ENCODE data around the gene NTRK1.

The NTRK1 gene

GRCh38 chr1:156899956-156900718 is 39.5 kb downstream of the NTRK1 start:
- H3K4me3 ChIP-seq (ENCODE audit: low read depth, low read length), result no peak overlapping the region
- TF ChIP-seq, protein P1, sequence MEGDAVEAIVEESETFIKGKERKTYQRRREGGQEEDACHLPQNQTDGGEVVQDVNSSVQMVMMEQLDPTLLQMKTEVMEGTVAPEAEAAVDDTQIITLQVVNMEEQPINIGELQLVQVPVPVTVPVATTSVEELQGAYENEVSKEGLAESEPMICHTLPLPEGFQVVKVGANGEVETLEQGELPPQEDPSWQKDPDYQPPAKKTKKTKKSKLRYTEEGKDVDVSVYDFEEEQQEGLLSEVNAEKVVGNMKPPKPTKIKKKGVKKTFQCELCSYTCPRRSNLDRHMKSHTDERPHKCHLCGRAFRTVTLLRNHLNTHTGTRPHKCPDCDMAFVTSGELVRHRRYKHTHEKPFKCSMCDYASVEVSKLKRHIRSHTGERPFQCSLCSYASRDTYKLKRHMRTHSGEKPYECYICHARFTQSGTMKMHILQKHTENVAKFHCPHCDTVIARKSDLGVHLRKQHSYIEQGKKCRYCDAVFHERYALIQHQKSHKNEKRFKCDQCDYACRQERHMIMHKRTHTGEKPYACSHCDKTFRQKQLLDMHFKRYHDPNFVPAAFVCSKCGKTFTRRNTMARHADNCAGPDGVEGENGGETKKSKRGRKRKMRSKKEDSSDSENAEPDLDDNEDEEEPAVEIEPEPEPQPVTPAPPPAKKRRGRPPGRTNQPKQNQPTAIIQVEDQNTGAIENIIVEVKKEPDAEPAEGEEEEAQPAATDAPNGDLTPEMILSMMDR (IDR thresholded peaks at IDR 0.05; ENCODE audit: control insufficient read depth, extremely low read depth, insufficient read depth), result no peak
- no peak for DNase-seq (ENCODE audit: low read depth)

GRCh38 chr1:156900896-156901589 is 40.4 kb downstream of the NTRK1 start:
- H3K4me3 ChIP-seq (ENCODE audit: low read depth, low read length), result no peak overlapping the region
- no peak for DNase-seq (ENCODE audit: low read depth)
- TF ChIP-seq, protein P1 (IDR thresholded peaks at IDR 0.05; ENCODE audit: control insufficient read depth, extremely low read depth, insufficient read depth), result no peak

DNA sequence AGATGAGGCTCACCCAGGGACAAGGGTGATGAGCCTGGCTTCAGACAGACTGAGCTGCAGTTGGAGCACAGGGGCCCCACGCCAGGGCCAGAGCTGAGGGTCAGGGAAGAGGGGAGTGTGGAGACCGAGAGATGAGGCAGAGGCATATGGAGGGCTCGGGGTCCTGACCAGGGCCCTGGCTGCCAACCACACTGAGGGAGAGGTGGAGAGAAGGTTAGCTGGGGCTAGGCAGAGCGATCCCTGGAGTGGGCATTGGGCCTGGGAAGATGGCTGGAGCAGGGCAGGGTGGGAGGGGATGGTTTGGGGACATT is 40.9 kb downstream of the NTRK1 start:
- TF ChIP-seq, protein P1 (IDR thresholded peaks at IDR 0.05; ENCODE audit: control insufficient read depth, extremely low read depth, insufficient read depth), result no peak
- no peak for DNase-seq (ENCODE audit: low read depth)
- no peak overlapping the region for H3K4me3 ChIP-seq (ENCODE audit: low read depth, low read length)

GRCh38 chr1:156901966-156902915 is 41.6 kb downstream of the NTRK1 start:
- no peak overlapping the region for H3K4me3 ChIP-seq (ENCODE audit: low read depth, low read length)
- TF ChIP-seq, protein P1 (IDR thresholded peaks at IDR 0.05; ENCODE audit: control insufficient read depth, extremely low read depth, insufficient read depth), result no peak
- DNase-seq (ENCODE audit: low read depth), result no peak

DNA sequence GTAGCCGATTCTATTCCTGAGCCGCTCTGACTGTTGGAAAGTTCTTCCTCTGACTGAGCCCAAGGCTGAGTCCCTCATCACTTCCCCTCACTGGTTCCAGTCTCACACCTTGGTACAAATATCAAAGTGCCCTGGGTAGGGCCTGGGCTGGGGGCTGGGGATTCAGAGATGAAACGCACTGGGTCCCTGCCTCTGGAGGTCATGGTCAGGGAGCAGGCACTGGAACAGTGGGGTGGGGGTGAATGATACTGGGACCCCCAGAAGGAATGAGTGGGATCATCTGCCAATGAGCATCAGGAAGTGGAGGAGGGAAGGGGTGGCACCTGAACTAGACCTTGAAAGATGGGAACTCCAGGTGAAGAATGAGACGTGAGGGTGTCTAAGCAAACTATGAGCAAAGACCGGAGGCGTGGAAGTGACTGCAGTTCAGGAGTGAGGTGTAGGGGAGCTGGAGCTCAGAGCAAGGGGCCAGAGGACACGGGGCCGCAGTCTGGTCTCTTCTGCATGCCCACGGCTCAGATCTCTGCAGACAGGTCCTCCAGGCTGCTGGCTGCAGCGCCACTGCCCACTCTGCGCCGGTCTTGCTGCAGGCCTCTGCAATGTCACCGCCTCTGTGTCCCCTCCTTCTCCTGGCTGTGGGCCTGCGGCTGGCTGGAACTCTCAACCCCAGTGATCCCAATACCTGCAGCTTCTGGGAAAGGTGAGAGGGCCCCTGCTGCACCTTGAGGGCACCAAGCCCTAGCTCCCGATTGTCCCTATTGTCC is 42.8 kb downstream of the NTRK1 start:
- no peak for DNase-seq (ENCODE audit: low read depth)
- TF ChIP-seq, protein P1 (IDR thresholded peaks at IDR 0.05; ENCODE audit: control insufficient read depth, extremely low read depth, insufficient read depth), result no peak
- no peak overlapping the region for H3K4me3 ChIP-seq (ENCODE audit: low read depth, low read length)
